HG02642 (cell line): ENCODE data around the gene EIPR1.

Experiments used
- ATAC-seq: cut with Tn5 transposase; IDR thresholded peaks from one replicate; pipeline ENCODE4 v1.9.1; 2021; ENCODE audit warnings: mild to moderate bottlenecking; ENCODE audit not compliant: unreplicated experiment, poor library complexity

EIPR1 gene

DNA sequence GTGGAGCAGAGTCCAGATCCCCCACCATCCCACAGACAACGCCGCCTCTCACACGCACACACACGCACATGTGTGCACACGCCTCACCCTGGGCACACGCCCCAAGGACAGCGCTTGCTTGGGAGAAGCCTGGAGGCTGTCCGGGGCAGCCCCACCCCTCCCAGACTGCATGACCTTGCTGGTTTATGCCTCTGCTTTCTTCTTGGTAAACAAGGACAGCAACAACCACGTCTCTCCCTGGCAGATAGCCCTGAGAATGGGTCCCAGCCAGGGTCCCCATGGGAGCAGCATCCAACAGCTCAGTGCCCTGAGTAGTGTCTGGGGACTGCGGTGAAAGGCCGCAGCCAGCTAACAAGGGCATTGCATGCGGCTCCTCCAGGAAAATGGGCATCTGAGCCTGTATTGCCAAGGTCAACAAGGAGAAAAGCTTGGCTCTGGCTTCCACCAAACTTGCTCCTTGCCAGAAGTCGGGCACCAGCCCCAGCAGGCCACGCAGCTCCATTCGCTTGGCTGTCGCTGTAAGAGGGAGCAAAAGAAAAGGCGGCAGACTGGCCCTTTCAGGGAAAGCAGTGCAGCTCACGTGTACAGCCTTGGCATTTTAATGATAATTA lies 234.6 kb downstream of the EIPR1 start:
- ATAC-seq, result no peak

DNA sequence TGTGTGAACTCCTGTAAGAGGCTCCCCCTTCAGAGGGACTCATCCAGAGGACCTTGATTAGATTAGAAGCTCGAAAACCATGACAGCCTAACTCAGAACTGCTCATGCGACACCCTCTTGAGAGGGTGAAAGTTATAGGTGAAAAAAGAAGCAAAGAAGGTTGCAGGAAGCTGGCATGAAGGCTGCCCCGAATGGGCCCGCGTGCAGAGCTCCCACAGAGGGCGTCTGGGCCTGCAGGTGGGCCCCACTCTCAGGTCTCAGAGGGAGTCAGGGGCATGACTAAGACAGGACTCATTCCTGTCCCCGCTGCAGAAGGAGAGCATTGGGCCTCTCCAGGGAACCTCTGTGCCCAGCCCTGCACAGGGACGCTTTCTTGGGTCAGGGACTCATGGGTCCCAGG lies 235.4 kb downstream of the EIPR1 start:
- ATAC-seq, result no peak

DNA sequence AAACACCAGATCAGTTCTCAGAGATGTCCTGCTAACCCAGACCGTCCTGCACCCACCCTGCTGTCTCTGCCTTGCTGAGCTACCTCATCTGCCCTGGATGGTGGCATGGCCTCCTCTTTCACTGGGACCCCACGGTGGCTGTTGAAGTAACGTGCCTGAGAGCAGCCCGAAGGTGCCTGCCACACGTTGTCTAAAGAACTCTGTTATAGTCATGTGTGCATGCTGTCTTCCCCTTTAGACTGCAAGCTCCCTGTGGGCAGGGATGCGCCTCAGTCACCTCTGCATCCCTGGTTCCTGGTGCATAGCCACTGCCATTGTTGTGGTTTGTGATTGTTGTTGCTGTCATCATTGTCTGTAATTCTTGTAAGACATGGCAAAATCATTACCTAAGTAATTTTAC lies 235.9 kb downstream of the EIPR1 start:
- no peak for ATAC-seq

DNA sequence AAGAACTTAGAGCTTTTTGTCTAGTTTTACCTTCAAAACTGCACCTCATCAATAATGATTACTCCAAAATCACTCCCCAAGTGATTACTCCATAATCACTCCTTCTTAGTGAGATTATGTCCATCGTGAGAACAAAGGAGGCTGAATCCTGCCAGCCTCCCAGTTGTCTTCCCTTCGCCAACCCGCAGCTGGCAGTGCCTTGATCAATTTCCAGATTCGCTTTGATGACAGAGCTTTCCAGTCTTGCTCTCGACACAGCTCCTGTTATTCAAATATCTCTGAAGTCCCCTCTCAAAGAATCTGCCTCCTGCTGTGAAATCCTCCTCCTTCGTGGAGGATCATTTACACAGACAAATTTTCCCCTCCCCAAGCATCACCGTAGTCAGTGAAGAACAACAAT lies 237.7 kb downstream of the EIPR1 start:
- no peak for ATAC-seq
